Esophagus (tissue), 2 donors: ENCODE results near the gene PPP2R2B. TPM values are rescaled to one million over a fixed set of nuclear protein-coding genes. Genes with fewer than 3 reads are reported as not detected.

Experiments
- H3K27ac ChIP-seq, 2 donors: one replicate each; pipeline ENCODE4 v1.5.1; 2013; ENCODE audit warnings: low read depth in 2 of 2, mild to moderate bottlenecking in 2 of 2, inconsistent platforms in 1 of 2, low read length in 1 of 2, moderate library complexity in 1 of 2
- H3K27me3 ChIP-seq, 2 donors: one replicate each; pipeline ENCODE4 v1.6.1; 2013; ENCODE audit warnings: low read length in 2 of 2, control low read depth in 1 of 2, mild to moderate bottlenecking in 1 of 2; ENCODE audit not compliant: insufficient read depth in 2 of 2, control insufficient read depth in 1 of 2
- H3K36me3 ChIP-seq, 2 donors: one replicate each; pipeline ENCODE4 v1.6.1; 2013; ENCODE audit warnings: low read length in 1 of 2; ENCODE audit not compliant: control insufficient read depth in 2 of 2, insufficient read depth in 2 of 2
- H3K4me1 ChIP-seq, 2 donors: one replicate each; pipeline ENCODE4 v1.6.1; 2013; ENCODE audit warnings: low read length in 1 of 2; ENCODE audit not compliant: control insufficient read depth in 2 of 2, insufficient read depth in 2 of 2
- H3K4me3 ChIP-seq, 2 donors: one replicate each; pipeline ENCODE4 v1.5.1; 2013; ENCODE audit warnings: low read length in 2 of 2, mild to moderate bottlenecking in 2 of 2, low read depth in 1 of 2, moderate library complexity in 1 of 2
- H3K9me3 ChIP-seq, 2 donors: one replicate each; pipeline ENCODE4 v1.6.1; 2013; ENCODE audit warnings: mild to moderate bottlenecking in 2 of 2, low read depth in 1 of 2, low read length in 1 of 2, moderate library complexity in 1 of 2; ENCODE audit not compliant: control insufficient read depth in 2 of 2, insufficient read depth in 1 of 2
- WGBS, 2 donors: extraction: QIAGEN DNeasy Blood & Tissue Kit; methylation state at CpG; one replicate each; pipeline ENCODE4 v1.1.7; 2013; 5-methylcytosine and 5-hydroxymethylcytosine counted together
- polyA plus RNA-seq, 2 donors: library from polyadenylated mRNA; stranded (reverse); fragments of 200-250 nt; gene quantifications; one replicate each; pipeline ENCODE4 v1.2.3, GENCODE V29; 2013
- donor health status: healthy with polysubstance abuse.
- donor health status: Bipolar disorder and iron deficiency.

PPP2R2B gene
- polyA plus RNA-seq, 2 donors, result 0.78 to 0.92 TPM

- Histone ChIP-seq H3K4me1 (no peaks in the 10 kb centered on the region), H3K9me3 (no peaks in the 10 kb centered on the region), H3K27me3 (no peaks in the 10 kb centered on the region), H3K27ac (no peak overlapping the region), H3K36me3 (no peaks in the 10 kb centered on the region), H3K4me3 (no peak overlapping the region)
- 61 to 73% methylated on average over 4 of the region's 4 CpGs for WGBS, 2 donors
These were observed 82.4 kb downstream of the PPP2R2B start for GRCh38 chr5:146796144-146796543.

- no peaks in the 10 kb centered on the region for H3K36me3 ChIP-seq
- no peak overlapping the region for H3K4me3 ChIP-seq
- H3K27me3 ChIP-seq, result no peaks in the 10 kb centered on the region
- H3K4me1 ChIP-seq, result no peaks in the 10 kb centered on the region
- 63 to 70% methylated on average over 1 of the region's 1 CpG for WGBS, 2 donors
- H3K27ac ChIP-seq, result no peak overlapping the region
- no peaks in the 10 kb centered on the region for H3K9me3 ChIP-seq
These were observed 84.1 kb downstream of the PPP2R2B start for GRCh38 chr5:146794326-146795029.

DNA sequence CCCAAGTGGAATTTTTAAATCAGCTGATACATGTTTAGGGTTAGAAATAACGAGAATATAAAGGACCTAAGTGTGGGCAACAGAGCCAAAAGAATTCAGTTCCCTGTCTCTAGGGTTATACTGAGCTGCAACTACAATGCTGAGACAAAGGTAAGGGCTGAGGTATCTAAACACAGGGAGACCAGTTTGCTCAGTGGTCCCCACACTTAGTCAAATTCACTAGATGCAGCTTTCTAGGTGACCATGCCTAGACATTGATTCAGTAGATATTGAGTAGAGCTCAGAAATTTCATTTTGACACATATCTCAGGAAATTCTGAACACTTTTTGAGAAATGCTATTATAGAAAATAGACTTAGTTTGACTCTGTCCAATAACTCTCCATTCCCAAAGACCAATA lies 84.8 kb downstream of the PPP2R2B start:
- no peaks in the 10 kb centered on the region for H3K36me3 ChIP-seq
- WGBS, 2 donors, result 79 to 85% methylated on average over 1 of the region's 1 CpG
- H3K9me3 ChIP-seq, result no peaks in the 10 kb centered on the region
- no peak overlapping the region for H3K4me3 ChIP-seq
- no peaks in the 10 kb centered on the region for H3K4me1 ChIP-seq
- no peaks in the 10 kb centered on the region for H3K27me3 ChIP-seq
- no peak overlapping the region for H3K27ac ChIP-seq

DNA sequence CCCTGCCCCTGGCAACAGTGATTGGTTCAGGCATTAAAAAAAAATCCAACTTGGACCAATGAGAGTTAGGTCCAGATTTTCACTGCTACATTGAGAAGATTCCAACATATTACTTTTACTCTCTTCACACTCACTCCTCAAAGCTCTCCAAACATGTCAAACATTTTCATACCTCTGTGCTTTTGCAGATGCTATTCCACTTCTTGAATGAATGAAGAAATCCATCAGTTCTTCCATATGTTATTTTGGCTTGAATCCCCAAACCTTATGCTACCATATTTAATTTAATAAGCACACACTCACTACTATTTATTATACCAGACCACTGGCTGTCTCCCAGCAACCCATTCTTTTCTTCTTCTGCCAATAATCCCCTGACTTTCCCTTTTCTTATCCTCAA lies 87.1 kb downstream of the PPP2R2B start:
- no peak overlapping the region for H3K27ac ChIP-seq
- H3K9me3 ChIP-seq, result no peaks in the 10 kb centered on the region
- H3K4me1 ChIP-seq, result no peaks in the 10 kb centered on the region
- H3K4me3 ChIP-seq, result no peak overlapping the region
- H3K27me3 ChIP-seq, result no peaks in the 10 kb centered on the region
- no peaks in the 10 kb centered on the region for H3K36me3 ChIP-seq

- Histone ChIP-seq H3K9me3 (peaks cover 0 to 2% of the 10 kb centered on the region in 2 donors), H3K27ac (no peak overlapping the region), H3K36me3 (no peaks in the 10 kb centered on the region), H3K4me1 (no peaks in the 10 kb centered on the region), H3K27me3 (no peaks in the 10 kb centered on the region), H3K4me3 (no peak overlapping the region)
- 75 to 79% methylated on average over 6 of the region's 6 CpGs for WGBS, 2 donors
These were observed 88.6 kb downstream of the PPP2R2B start for GRCh38 chr5:146789712-146790653.

DNA sequence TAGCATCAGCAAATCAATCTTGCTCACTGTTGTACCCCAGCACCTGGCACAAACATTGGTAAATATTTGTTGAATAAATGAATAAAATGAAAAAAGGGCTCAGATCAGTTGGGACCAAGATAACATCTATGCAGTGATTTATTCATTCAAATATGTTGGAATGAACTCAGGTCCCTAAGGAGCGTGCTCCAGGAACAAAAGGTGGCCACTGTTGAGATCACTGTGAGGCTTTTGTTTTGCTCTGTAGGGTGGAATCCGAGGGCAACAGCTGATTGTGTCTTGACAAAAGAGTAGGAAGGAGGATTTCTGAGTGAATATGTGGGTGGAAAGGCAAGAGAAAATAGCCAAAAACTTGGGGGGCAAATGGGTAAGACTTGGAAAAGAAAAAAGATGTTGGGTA lies 89.7 kb downstream of the PPP2R2B start:
- 47 to 48% methylated on average over 2 of the region's 2 CpGs for WGBS, 2 donors

DNA sequence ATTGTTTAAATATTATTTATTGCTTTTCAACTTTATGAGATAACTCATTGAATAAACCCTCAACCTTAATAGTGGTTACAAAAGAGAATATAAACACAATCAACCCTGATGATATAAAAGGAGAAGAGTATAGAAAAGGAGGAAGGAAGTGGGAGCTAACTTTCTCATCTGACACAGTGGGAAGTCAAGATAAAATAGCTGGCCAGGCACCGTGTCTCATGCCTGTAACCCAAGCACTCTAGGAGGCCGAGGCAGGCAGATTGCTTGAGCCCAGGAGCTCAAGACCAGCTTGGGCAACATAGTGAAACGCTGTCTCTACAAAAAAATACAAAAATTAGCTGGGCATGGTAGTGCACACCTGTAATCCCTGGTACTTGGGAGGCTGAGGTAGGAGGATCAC lies 93.5 kb downstream of the PPP2R2B start:
- Histone ChIP-seq H3K4me1 (no peaks in the 10 kb centered on the region), H3K27me3 (no peaks in the 10 kb centered on the region), H3K9me3 (peaks cover 0 to 2% of the 10 kb centered on the region in 2 donors), H3K4me3 (no peak overlapping the region), H3K36me3 (no peaks in the 10 kb centered on the region), H3K27ac (no peak overlapping the region)
- WGBS, 2 donors, result 64 to 65% methylated on average over 3 of the region's 3 CpGs

More for the DNA sequence above, 89.7 kb downstream of the PPP2R2B start:
- Histone ChIP-seq H3K27ac (no peak overlapping the region), H3K9me3 (peaks cover 0 to 2% of the 10 kb centered on the region in 2 donors), H3K4me3 (no peak overlapping the region), H3K36me3 (no peaks in the 10 kb centered on the region), H3K27me3 (no peaks in the 10 kb centered on the region), H3K4me1 (no peaks in the 10 kb centered on the region)

DNA sequence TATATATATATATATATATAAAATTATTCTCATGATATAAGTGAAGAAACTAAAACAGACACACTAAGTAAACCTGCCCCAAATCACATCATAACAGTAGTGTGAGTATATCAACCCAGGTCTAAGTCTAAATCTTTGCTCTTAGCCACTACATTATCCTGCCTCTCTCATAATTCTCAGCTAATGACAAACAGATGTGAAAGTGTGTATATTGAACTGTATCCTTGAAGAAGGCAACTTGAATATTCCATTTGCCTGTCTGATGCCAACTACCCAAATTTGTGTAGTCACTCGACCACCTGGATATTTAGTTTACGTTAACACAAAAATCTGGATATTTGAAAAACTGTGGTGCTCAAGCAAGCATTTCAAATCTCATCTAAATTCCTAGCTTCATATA lies 97.4 kb downstream of the PPP2R2B start:
- H3K4me3 ChIP-seq, result no peak overlapping the region
- H3K36me3 ChIP-seq, result no peaks in the 10 kb centered on the region
- H3K4me1 ChIP-seq, result no peaks in the 10 kb centered on the region
- H3K27me3 ChIP-seq, result no peaks in the 10 kb centered on the region
- H3K27ac ChIP-seq, result no peak overlapping the region
- peaks cover 0 to 2% of the 10 kb centered on the region in 2 donors for H3K9me3 ChIP-seq
- WGBS, 2 donors, result 65 to 84% methylated on average over 2 of the region's 2 CpGs

DNA sequence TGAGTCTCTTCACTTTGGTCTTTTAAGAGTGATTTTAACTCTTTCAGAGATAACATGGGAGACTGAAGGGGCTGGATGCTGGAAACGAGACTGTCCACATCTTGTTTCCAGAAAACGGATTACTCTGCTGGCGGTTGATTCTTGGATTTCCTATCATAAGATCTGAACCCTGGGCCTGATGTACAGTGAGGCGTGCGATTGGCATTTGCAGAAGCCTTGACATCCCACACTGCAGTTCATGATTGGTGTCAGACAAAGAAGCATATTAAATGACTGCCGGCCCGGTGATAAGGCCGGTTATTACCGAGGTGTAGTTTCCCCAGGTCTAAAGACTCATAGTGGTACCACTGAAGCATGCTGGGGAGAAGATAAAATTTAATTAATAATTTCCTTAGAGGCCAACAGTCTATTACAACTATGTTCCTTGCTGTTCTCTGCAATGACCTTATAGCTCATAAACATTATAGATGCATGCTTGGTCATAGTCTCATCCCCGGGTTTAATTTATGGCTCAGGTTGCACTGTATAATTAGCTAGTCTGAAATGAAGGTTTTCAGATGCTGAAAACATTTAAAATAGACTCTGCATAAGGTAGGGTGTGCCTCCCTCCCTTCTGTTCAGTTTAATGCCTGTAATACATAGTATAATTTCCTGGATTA lies 99.2 kb downstream of the PPP2R2B start:
- H3K4me3 ChIP-seq, result no peak overlapping the region
- 87 to 90% methylated on average over 10 of the region's 10 CpGs for WGBS, 2 donors

More for the DNA sequence above, 99.2 kb downstream of the PPP2R2B start:
- H3K27ac ChIP-seq, result no peak overlapping the region
- no peaks in the 10 kb centered on the region for H3K4me1 ChIP-seq
- H3K9me3 ChIP-seq, result no peaks in the 10 kb centered on the region
- H3K36me3 ChIP-seq, result no peaks in the 10 kb centered on the region
- no peaks in the 10 kb centered on the region for H3K27me3 ChIP-seq
